Ectodermal cell (in vitro differentiated cells): Measurements from ENCODE around the gene OR56A5.

Experiments used
- H3K27ac ChIP-seq: 2 replicates; pipeline ENCODE4 v1.7.0; 2013; ENCODE audit warnings: mild to moderate bottlenecking, low read depth, low read length; ENCODE audit not compliant: insufficient read depth, poor library complexity, severe bottlenecking
- H3K27me3 ChIP-seq: 2 replicates; pipeline ENCODE4 v1.7.0; 2013; ENCODE audit warnings: mild to moderate bottlenecking, low read length; ENCODE audit not compliant: insufficient read depth, control insufficient read depth, poor library complexity, severe bottlenecking
- H3K36me3 ChIP-seq: one replicate; pipeline ENCODE4 v1.7.0; 2013; ENCODE audit warnings: low read length; ENCODE audit not compliant: control insufficient read depth, insufficient read depth
- H3K4me1 ChIP-seq: one replicate; pipeline ENCODE4 v1.7.0; 2013; ENCODE audit warnings: low read length; ENCODE audit not compliant: control insufficient read depth, insufficient read depth
- H3K4me3 ChIP-seq: 2 replicates; pipeline ENCODE4 v1.7.0; 2013; ENCODE audit warnings: low read depth, low read length, control low read depth; ENCODE audit not compliant: insufficient read depth
- H3K9me3 ChIP-seq: 2 replicates; pipeline ENCODE4 v1.7.0; 2013; ENCODE audit warnings: mild to moderate bottlenecking, low read length, moderate library complexity; ENCODE audit not compliant: control insufficient read depth
- WGBS, 2 experiments: methylation state at CpG; one replicate each; pipeline ENCODE4 v1.1.7; 2013; ENCODE audit warnings: missing lambda C conversion rate in 2 of 2; 5-methylcytosine and 5-hydroxymethylcytosine counted together

The OR56A5 gene

DNA sequence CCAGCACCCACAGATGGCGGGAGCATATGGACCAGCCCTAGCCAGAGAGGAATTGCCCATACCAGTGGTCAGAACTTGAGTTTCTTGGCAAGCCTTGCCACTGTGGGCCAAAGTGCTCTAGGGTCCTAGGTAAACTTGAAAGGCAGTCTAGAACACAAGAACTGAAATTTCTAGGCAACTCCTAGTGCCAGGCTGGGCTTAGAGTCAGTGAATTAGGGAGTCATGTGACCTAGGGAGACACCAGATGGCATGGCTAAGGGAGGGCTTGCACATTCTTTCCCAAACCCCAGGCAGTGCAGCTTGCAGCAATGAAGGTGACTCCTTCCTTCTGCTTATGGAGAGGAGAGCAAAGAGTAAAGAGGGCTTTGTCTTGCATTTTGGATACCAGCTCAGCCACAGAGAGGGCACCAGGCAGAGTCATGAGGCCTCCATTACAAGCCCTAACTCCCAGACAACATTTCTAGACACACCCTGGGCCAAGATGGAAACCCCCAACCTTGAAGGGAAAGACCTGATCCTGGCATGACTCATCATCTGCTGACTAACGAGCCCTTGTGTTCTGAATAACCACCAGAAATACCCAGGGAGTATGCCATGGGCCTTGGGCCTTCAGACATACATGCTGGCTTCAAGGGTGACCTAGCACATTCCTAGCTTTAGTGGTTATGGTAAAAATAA, 45.4 kb downstream of the OR56A5 start:
- Histone ChIP-seq H3K4me1 (no peaks in the 10 kb centered on the region), H3K27ac (no peak overlapping the region), H3K4me3 (no peak overlapping the region), H3K9me3 (peaks cover 2% of the 10 kb centered on the region), H3K27me3 (no peaks in the 10 kb centered on the region), H3K36me3 (no peaks in the 10 kb centered on the region)
- WGBS, 2 experiments = 88 to 91% methylated on average over 2 of the region's 2 CpGs
